BE2C (cell line): Measurements from ENCODE around the gene RPS6KA5.

ENCODE experiments used
- DNase-seq: peaks from one replicate; pipeline ENCODE4 v3.0.0-alpha.2; 2020
- H3K27me3 ChIP-seq: fragments of 250-450 bp; sonication (Bioruptor Pico); 2 replicates; pipeline ENCODE4 v1.5.1; 2020; ENCODE audit warnings: mild to moderate bottlenecking
- H3K36me3 ChIP-seq: fragments of 250-450 bp; sonication (Bioruptor Pico); 2 replicates; pipeline ENCODE4 v1.5.1; 2020; ENCODE audit warnings: mild to moderate bottlenecking
- H3K4me1 ChIP-seq: fragments of 250-450 bp; sonication (Bioruptor Pico); 2 replicates; pipeline ENCODE4 v1.5.1; 2020
- H3K4me3 ChIP-seq: 2 replicates; pipeline ENCODE4 v1.5.1; 2011; ENCODE audit warnings: low read depth, low read length
- H3K9me3 ChIP-seq: fragments of 250-450 bp; sonication (Bioruptor Pico); 2 replicates; pipeline ENCODE4 v1.5.1; 2020
- TF ChIP-seq, protein P1 (sequence below): IDR thresholded peaks from 2 replicates; pipeline ENCODE4 v1.5.1; 2012; ENCODE audit warnings: mild to moderate bottlenecking, low read depth, low read length

The RPS6KA5 gene

GRCh38 chr14:90890322-90891020, 170.0 kb downstream of the RPS6KA5 start:
- Histone ChIP-seq H3K4me3 (no peak overlapping the region), H3K9me3 (no peaks in the 10 kb centered on the region), H3K36me3 (no peaks in the 10 kb centered on the region), H3K4me1 (no peaks in the 10 kb centered on the region), H3K27me3 (no peaks in the 10 kb centered on the region)
- TF ChIP-seq, protein P1, sequence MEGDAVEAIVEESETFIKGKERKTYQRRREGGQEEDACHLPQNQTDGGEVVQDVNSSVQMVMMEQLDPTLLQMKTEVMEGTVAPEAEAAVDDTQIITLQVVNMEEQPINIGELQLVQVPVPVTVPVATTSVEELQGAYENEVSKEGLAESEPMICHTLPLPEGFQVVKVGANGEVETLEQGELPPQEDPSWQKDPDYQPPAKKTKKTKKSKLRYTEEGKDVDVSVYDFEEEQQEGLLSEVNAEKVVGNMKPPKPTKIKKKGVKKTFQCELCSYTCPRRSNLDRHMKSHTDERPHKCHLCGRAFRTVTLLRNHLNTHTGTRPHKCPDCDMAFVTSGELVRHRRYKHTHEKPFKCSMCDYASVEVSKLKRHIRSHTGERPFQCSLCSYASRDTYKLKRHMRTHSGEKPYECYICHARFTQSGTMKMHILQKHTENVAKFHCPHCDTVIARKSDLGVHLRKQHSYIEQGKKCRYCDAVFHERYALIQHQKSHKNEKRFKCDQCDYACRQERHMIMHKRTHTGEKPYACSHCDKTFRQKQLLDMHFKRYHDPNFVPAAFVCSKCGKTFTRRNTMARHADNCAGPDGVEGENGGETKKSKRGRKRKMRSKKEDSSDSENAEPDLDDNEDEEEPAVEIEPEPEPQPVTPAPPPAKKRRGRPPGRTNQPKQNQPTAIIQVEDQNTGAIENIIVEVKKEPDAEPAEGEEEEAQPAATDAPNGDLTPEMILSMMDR: no peak
- no peak for DNase-seq

- H3K4me3 ChIP-seq: no peak overlapping the region
These were observed 174.1 kb downstream of the RPS6KA5 start for GRCh38 chr14:90886297-90886815.

DNA sequence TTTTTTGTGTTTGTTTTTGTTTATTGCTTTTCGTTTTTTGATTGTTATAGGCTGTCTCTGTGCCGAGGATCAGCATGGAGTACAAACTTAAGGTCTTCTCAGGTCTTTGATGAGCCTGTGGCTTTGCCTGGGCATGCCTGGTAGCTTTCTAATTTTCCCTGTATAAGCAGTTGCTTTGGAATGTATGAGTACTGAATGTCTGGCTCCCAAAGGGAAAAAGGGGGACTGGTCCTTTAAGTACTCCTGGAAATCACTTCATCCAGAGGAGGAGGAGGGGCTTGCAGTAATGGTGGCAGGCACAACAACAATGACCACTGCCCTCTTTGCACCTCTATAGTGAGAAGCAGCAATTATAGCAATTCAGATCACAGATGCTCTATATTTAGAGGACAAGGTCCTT, 176.7 kb downstream of the RPS6KA5 start:
- no peaks in the 10 kb centered on the region for H3K27me3 ChIP-seq
- no peak overlapping the region for H3K4me3 ChIP-seq
- no peak for DNase-seq
- H3K36me3 ChIP-seq: no peaks in the 10 kb centered on the region
- TF ChIP-seq, protein P1: no peak
- H3K4me1 ChIP-seq: no peaks in the 10 kb centered on the region
- H3K9me3 ChIP-seq: no peaks in the 10 kb centered on the region

More at GRCh38 chr14:90886297-90886815, 174.1 kb downstream of the RPS6KA5 start:
- DNase-seq: no peak
- Histone ChIP-seq H3K9me3 (no peaks in the 10 kb centered on the region), H3K36me3 (no peaks in the 10 kb centered on the region), H3K27me3 (no peaks in the 10 kb centered on the region), H3K4me1 (no peaks in the 10 kb centered on the region)
- TF ChIP-seq, protein P1: no peak

DNA sequence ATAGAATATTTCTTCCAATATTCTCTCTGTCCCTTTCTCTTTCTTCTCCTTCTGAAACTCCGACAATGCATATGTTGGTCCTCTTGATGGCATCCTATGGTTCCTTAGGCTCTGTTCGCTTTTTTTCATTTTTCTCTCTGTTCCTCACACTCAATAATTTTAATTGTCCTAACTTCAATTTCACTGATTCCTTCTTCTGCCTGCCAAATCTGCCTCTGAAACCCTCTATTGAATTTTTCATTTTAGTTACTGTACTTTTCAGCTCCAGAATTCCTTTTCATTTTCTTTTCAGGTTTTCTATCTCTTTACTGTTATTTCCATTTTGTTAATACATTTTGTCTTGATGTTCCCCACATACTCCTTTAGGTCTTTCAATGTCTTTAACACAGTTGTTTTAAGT, 177.2 kb downstream of the RPS6KA5 start:
- Histone ChIP-seq H3K36me3 (no peaks in the 10 kb centered on the region), H3K4me3 (no peak overlapping the region), H3K9me3 (no peaks in the 10 kb centered on the region), H3K4me1 (no peaks in the 10 kb centered on the region), H3K27me3 (no peaks in the 10 kb centered on the region)
- TF ChIP-seq, protein P1: no peak
- no peak for DNase-seq

- Histone ChIP-seq H3K27me3 (no peaks in the 10 kb centered on the region), H3K4me3 (no peak overlapping the region), H3K4me1 (no peaks in the 10 kb centered on the region), H3K36me3 (no peaks in the 10 kb centered on the region), H3K9me3 (no peaks in the 10 kb centered on the region)
- TF ChIP-seq, protein P1: no peak
- no peak for DNase-seq
These were observed 180.2 kb downstream of the RPS6KA5 start for GRCh38 chr14:90880282-90880681.

GRCh38 chr14:90874599-90874998, 185.8 kb downstream of the RPS6KA5 start:
- H3K9me3 ChIP-seq: no peaks in the 10 kb centered on the region
- no peak for DNase-seq
- H3K27me3 ChIP-seq: no peaks in the 10 kb centered on the region
- no peak overlapping the region for H3K4me3 ChIP-seq
- no peaks in the 10 kb centered on the region for H3K36me3 ChIP-seq
- peaks cover 2% of the 10 kb centered on the region; the same call in 1 of the 2 replicates for H3K4me1 ChIP-seq
- TF ChIP-seq, protein P1: no peak
